Adrenal gland (tissue), 5 donors: ENCODE results near the gene SETD2.
"Not testable (repeated sequence)": the region's sequence is repeated elsewhere in the genome, so short reads cannot be mapped to it uniquely, and the experiment has no call there.

Source experiments
- CTCF ChIP-seq, 6 experiments: fragments of 450-650 bp in 4 of 6; fragments of 200-600 bp in 2 of 6; sonication (generic) in 1 of 6; IDR thresholded peaks; 1 replicate in 5 of 6; 2 replicates in 1 of 6; pipeline versions ENCODE4 v1.5.1 to v1.8.0; 2016 to 2021; ENCODE audit warnings: antibody characterized with exemption in 6 of 6, mild to moderate bottlenecking in 2 of 6, moderate library complexity in 1 of 6
- POLR2A ChIP-seq, 2 donors: fragments of 450-650 bp; IDR thresholded peaks; one replicate each; pipeline ENCODE4 v1.6.1; 2017; ENCODE audit warnings: antibody characterized with exemption in 2 of 2, mild to moderate bottlenecking in 2 of 2, moderate library complexity in 1 of 2
- donor health status: DM: no; HTN: no; CAD: no.

- TF ChIP-seq POLR2A, CTCF (IDR thresholded peaks at IDR 0.05): not testable (repeated sequence)
Measured at GRCh38 chr3:47206022-47206421, 42.1 kb upstream of the SETD2 start.
